Adipose tissue (tissue), 3 donors: ENCODE data around the gene SF3B2. TPM values are rescaled to one million over a fixed set of nuclear protein-coding genes. Genes with fewer than 3 reads are reported as not detected.
"Not testable (repeated sequence)": the region's sequence is repeated elsewhere in the genome, so short reads cannot be mapped to it uniquely, and the experiment has no call there.

ENCODE experiments used
- H3K27ac ChIP-seq: one replicate; pipeline ENCODE4 v1.5.1; 2013; ENCODE audit warnings: low read depth, low read length
- WGBS, 3 donors: extraction: QIAGEN DNeasy Blood & Tissue Kit; methylation state at CpG; one replicate each; pipeline ENCODE4 v1.1.7; 2013; 5-methylcytosine and 5-hydroxymethylcytosine counted together
- polyA plus RNA-seq, 3 donors: library from polyadenylated mRNA; stranded (reverse); fragments of 200-250 nt; gene quantifications; one replicate each; pipeline ENCODE4 v1.2.3, GENCODE V29; 2013
- donor health status: healthy with polysubstance abuse.
- donor health status: Bipolar disorder and iron deficiency.
- donor health status: healthy.

The SF3B2 gene
- polyA plus RNA-seq, 3 donors: 95.6 to 110 (median 98.5) TPM

GRCh38 chr11:66014804-66015453 is 37.2 kb upstream of the SF3B2 start:
- WGBS, 3 donors: 82 to 87% (median 83%) methylated on average over 6 of the region's 6 CpGs
- no peak overlapping the region for H3K27ac ChIP-seq

GRCh38 chr11:66015454-66015881 is 36.7 kb upstream of the SF3B2 start:
- no peak overlapping the region for H3K27ac ChIP-seq
- 59 to 76% (median 75%) methylated on average over 7 of the region's 7 CpGs for WGBS, 3 donors

- H3K27ac ChIP-seq: no peak overlapping the region
- WGBS, 3 donors: 80 to 87% (median 85%) methylated on average over 16 to 18 of the region's 18 CpGs
Observed at GRCh38 chr11:66015936-66016792, 36.0 kb upstream of the SF3B2 start.

DNA sequence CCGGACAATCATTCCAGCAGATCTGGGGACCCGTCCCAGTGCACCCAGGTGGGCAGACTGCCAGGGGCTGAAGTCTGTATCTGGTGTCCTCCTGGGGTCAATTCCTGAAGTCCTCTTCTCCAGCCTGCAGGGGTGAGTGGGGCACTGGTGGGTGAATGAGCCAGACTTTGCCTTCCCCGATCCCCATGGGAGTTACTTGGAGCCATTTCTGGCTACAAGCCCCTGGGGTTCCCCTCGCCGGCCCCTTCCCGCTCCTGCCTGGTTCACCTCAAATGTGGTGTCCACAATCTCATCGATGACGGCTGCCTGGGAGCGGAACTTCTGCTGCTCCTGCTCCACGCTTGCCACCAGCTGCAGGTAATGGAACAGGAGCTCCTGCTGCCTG is 35.4 kb upstream of the SF3B2 start:
- 85 to 90% (median 87%) methylated on average over 9 to 10 of the region's 10 CpGs for WGBS, 3 donors

GRCh38 chr11:66017321-66017720 is 34.8 kb upstream of the SF3B2 start:
- WGBS, 3 donors: 77 to 79% (median 77%) methylated on average over 4 of the region's 4 CpGs
- H3K27ac ChIP-seq: no peak overlapping the region

More for the DNA sequence above, 35.4 kb upstream of the SF3B2 start:
- H3K27ac ChIP-seq: no peak overlapping the region

GRCh38 chr11:66020212-66020611 is 32.0 kb upstream of the SF3B2 start:
- H3K27ac ChIP-seq: no peak overlapping the region
- 68 to 74% (median 74%) methylated on average over 8 of the region's 8 CpGs for WGBS, 3 donors

GRCh38 chr11:66020618-66021357 is 31.4 kb upstream of the SF3B2 start:
- no peak overlapping the region for H3K27ac ChIP-seq
- 76 to 88% (median 77%) methylated on average over 25 of the region's 25 CpGs for WGBS, 3 donors

DNA sequence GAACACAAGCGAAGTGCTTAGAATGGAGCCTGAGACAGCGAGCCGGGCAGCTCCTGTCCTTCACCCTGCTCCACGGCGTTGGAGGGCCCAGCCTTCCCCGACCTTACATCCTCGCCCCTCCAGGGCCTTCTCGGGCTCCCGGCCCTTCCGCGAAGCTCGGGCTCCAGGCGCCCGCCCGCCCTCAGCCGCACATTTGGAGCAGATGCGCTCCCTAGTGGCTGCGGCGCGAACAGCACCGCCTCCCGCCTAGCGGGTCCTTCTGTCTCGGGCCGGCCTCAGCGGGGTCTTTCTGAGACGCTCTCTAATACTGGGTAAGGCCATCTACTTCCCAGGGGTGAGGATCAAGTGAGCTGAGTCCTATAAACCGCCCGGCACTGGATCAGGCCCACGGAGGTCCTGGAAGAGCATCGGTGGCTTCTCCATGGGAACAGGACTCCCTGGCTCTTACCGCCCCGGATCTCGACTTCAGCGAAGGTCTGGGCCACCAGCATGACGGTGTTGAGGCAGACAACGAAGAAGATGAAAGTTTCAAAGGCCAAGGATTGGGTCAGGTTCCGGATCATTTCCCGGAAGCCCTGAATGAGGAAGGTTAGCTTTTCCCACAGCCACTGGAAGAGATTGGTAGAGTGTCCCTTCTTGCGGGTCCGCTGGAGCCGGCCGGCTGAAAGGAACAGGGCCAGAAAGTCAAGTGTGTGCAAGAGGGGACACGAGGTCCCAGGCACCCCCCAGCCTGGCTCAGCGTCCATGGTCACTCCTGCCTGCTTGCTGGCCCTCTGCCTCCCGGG is 29.6 kb upstream of the SF3B2 start:
- H3K27ac ChIP-seq: no peak overlapping the region
- 15 to 20% (median 20%) methylated on average over 42 to 46 of the region's 46 CpGs for WGBS, 3 donors

DNA sequence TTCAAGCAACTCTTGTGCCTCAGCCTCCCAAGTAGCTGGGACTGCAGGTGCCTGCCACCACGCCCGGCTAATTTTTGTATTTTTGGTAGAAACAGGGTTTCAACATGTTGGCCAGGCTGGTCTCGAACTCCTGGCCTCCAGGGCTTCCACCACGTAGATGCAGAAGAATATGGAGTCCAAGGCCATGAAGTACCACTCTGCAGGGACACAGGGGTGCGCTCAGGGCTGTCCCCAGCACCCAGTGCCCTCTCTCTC is 29.1 kb upstream of the SF3B2 start:
- H3K27ac ChIP-seq: not testable (repeated sequence)
- WGBS, 3 donors: 65 to 78% (median 72%) methylated on average over 5 of the region's 5 CpGs

- H3K27ac ChIP-seq: no peak within 1 kb of the TSS
- 85 to 91% (median 88%) methylated on average over 18 of the region's 18 CpGs for WGBS, 3 donors
Observed at GRCh38 chr11:66026017-66026529, 26.1 kb upstream of the SF3B2 start, which contains the start of gene CATSPER1. TSS of gene CATSPER1 (minus strand) at chr11:66026479. CDS start at chr11:66026379, 100 bp downstream.

DNA sequence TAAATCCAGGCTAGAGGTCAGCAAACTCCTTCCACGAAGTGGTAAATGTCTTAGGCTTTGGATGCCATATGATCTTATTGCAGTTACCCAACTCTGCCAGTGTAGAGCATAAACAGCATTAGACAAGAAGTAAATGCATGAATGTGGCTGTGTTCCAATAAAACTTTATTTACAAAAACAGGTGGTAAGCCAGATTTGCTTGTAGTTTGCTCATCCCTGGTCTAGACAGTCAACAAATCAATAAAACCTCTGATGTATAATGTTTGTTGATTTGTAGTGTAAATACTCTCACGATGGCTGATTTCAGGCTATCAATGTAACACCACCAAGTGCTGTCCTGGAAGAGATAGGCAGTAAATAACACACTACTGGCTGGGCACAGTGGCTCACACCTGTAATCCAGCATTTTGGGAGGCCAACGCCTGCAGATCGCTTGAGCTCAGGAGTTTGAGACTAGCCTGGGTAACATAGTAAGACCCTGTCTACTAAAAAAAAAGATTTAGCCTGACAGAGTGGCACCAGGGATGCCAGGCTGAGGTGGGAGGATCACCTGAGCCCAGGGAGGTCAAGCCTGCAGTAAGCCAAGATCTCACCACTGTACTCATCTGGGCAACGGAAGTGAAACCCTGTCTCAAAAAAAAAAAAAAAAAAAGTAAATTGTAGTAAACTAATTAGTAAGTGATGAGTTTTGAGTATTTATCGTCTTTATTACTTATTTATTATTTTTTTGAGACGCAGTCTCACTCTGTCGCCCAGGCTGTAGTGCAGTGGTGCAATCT is 19.0 kb upstream of the SF3B2 start:
- WGBS, 3 donors: 83 to 85% (median 84%) methylated on average over 8 of the region's 8 CpGs
- H3K27ac ChIP-seq: no peak overlapping the region

DNA sequence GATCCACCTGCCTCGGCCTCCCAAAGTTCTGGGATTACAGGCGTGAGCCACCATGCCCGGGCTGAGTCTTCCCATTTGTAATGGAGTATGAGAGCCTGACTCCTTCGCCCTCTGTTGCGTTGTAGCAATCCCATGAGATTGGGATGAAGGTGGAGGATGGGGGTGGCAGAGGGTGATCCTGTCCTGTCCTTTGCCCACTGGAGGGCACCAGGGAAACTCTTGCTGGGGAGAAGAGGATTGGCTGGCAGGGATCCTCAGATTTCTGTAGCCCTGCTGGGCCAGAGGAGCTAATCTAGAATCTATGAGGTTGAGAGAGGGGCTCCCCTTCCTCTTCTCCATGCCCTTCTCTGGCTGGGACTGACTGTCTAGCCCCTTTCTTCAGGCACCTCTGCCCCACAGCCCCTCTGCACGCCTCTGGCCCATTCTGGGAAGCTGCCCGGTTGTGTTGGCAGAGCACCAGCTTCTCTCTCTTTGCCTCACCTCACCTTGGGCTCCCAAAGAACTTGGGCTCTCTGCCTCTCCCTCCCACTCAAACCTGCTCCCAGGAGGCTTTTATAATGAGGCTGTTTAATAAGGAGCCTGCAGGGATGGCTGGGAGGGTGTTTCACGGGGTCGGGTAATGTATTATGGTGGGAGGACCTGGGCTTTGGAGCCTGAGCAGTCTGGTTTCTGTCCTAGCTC is 16.4 kb upstream of the SF3B2 start:
- no peak overlapping the region for H3K27ac ChIP-seq
- WGBS, 3 donors: 67 to 72% (median 71%) methylated on average over 9 of the region's 9 CpGs

GRCh38 chr11:66036334-66036710 is 15.8 kb upstream of the SF3B2 start:
- H3K27ac ChIP-seq: no peak overlapping the region
- 67 to 83% (median 74%) methylated on average over 5 of the region's 5 CpGs for WGBS, 3 donors

DNA sequence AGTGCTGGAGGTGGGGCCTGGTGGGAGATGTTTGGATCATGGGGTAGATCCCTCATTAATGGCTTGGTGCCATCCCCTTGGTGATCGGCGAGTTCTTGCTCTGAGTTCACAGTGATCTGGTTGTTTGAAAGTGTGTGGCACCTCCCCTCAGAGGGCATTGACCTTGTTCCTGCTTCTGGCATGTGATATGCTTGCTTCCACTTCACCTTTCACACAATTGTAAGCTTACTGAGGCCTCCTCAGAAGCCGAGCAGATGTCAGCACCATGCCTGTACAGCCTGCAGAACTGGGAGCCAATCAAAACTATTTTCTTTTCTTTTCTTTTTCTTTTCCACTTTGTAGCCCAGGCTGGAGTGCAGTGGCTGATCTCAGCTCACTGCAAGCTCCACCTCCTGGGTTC is 14.8 kb upstream of the SF3B2 start:
- WGBS, 3 donors: 81 to 84% (median 82%) methylated on average over 3 of the region's 3 CpGs
- H3K27ac ChIP-seq: no peak overlapping the region

GRCh38 chr11:66039765-66040164 is 12.4 kb upstream of the SF3B2 start:
- no peak overlapping the region for H3K27ac ChIP-seq
- WGBS, 3 donors: 73 to 79% (median 76%) methylated on average over 3 of the region's 3 CpGs

- WGBS, 3 donors: 96 to 97% (median 96%) methylated on average over 76 to 81 of the region's 81 CpGs
- H3K27ac ChIP-seq: no peak overlapping the region
Observed at GRCh38 chr11:66042227-66042995, 9.8 kb upstream of the SF3B2 start.
